Liver (tissue), 9 donors: Measurements from ENCODE around the gene CYTH3. TPM values are rescaled to one million over a fixed set of nuclear protein-coding genes. Genes with fewer than 3 reads are reported as not detected.

Experiments used
- DNase-seq: peaks from one replicate; pipeline ENCODE4 v3.0.0-alpha.2; 2017; ENCODE audit warnings: low spot score
- H3K27ac ChIP-seq, 2 donors: one replicate each; pipeline ENCODE4 v1.7.0; 2013; ENCODE audit warnings: inconsistent platforms in 2 of 2, low read length in 2 of 2, control low read depth in 1 of 2, low read depth in 1 of 2, mild to moderate bottlenecking in 1 of 2
- H3K27me3 ChIP-seq, 4 donors: one replicate each; pipeline versions ENCODE4 v1.6.1 to v1.7.0; 2013; ENCODE audit warnings: low read length in 3 of 4, inconsistent platforms in 1 of 4, mild to moderate bottlenecking in 1 of 4, moderate library complexity in 1 of 4; ENCODE audit not compliant: control insufficient read depth in 4 of 4, insufficient read depth in 4 of 4
- H3K36me3 ChIP-seq, 4 donors: one replicate each; pipeline versions ENCODE4 v1.6.1 to v1.7.0; 2013; ENCODE audit warnings: low read length in 3 of 4, mild to moderate bottlenecking in 3 of 4, low read depth in 1 of 4, moderate library complexity in 1 of 4; ENCODE audit not compliant: control insufficient read depth in 4 of 4, insufficient read depth in 3 of 4
- H3K4me1 ChIP-seq, 4 donors: one replicate each; pipeline versions ENCODE4 v1.6.1 to v1.7.0; 2013; ENCODE audit warnings: low read length in 3 of 4, mild to moderate bottlenecking in 3 of 4, moderate library complexity in 1 of 4; ENCODE audit not compliant: control insufficient read depth in 4 of 4, insufficient read depth in 4 of 4
- H3K4me3 ChIP-seq, 3 donors: one replicate each; pipeline versions ENCODE4 v1.6.1 to v1.7.0; 2013; ENCODE audit warnings: low read length in 3 of 3, control low read depth in 1 of 3, low read depth in 1 of 3, mild to moderate bottlenecking in 1 of 3
- H3K9ac ChIP-seq, 2 donors: one replicate each; pipeline ENCODE4 v1.7.0; 2013; ENCODE audit warnings: low read length in 2 of 2, mild to moderate bottlenecking in 2 of 2, moderate library complexity in 2 of 2, control low read depth in 1 of 2, low read depth in 1 of 2
- H3K9me3 ChIP-seq, 4 donors: one replicate each; pipeline versions ENCODE4 v1.6.1 to v1.7.0; 2013; ENCODE audit warnings: low read length in 3 of 4; ENCODE audit not compliant: control insufficient read depth in 4 of 4
- FOXA1 ChIP-seq: IDR thresholded peaks from 2 replicates; pipeline ENCODE4 v1.6.1; 2016; ENCODE audit warnings: antibody characterized with exemption
- FOXA2 ChIP-seq: IDR thresholded peaks from 2 replicates; pipeline ENCODE4 v1.6.1; 2016; ENCODE audit warnings: antibody characterized with exemption
- GABPA ChIP-seq, 2 donors: IDR thresholded peaks in 1 of 2; conservative IDR thresholded peaks in 1 of 2; 2 replicates each; pipeline ENCODE4 v1.6.1; 2016; ENCODE audit warnings: antibody characterized with exemption in 2 of 2, mild to moderate bottlenecking in 1 of 2, moderate library complexity in 1 of 2
- HNF4A ChIP-seq, 2 donors: conservative IDR thresholded peaks; 2 replicates each; pipeline ENCODE4 v1.6.1; 2016; ENCODE audit warnings: antibody characterized with exemption in 2 of 2, mild to moderate bottlenecking in 2 of 2
- HNF4G ChIP-seq: IDR thresholded peaks from 2 replicates; pipeline ENCODE4 v1.6.1; 2016; ENCODE audit warnings: antibody characterized with exemption
- RAD21 ChIP-seq, 2 donors: IDR thresholded peaks; 2 replicates each; pipeline ENCODE4 v1.6.1; 2016; ENCODE audit warnings: antibody characterized with exemption in 2 of 2, mild to moderate bottlenecking in 2 of 2
- RXRA ChIP-seq, 2 donors: IDR thresholded peaks; 2 replicates each; pipeline ENCODE4 v1.6.1; 2017 to 2018; ENCODE audit warnings: antibody characterized with exemption in 2 of 2, mild to moderate bottlenecking in 1 of 2
- SP1 ChIP-seq: IDR thresholded peaks from 2 replicates; pipeline ENCODE4 v1.6.1; 2018; ENCODE audit warnings: antibody characterized with exemption, mild to moderate bottlenecking
- TAF1 ChIP-seq: conservative IDR thresholded peaks from 2 replicates; pipeline ENCODE4 v1.6.1; 2016; ENCODE audit warnings: antibody characterized with exemption, mild to moderate bottlenecking
- YY1 ChIP-seq: IDR thresholded peaks from 2 replicates; pipeline ENCODE4 v1.6.1; 2016; ENCODE audit warnings: antibody characterized with exemption, mild to moderate bottlenecking
- WGBS: extraction: QIAGEN DNeasy Blood & Tissue Kit; methylation state at CpG from one replicate; pipeline ENCODE4 v1.1.7; 2013; 5-methylcytosine and 5-hydroxymethylcytosine counted together
- polyA plus RNA-seq, 2 donors: library from polyadenylated mRNA; stranded (reverse) in 1 of 2; unstranded in 1 of 2; fragments of 200-250 nt in 1 of 2; fragments of >200 nt in 1 of 2; fragmentation: Nextera tagmentation in 1 of 2; extraction: Ambion mirVana in 1 of 2; gene quantifications; one replicate each; pipeline versions ENCODE4 v1.2.1 to v1.2.3, GENCODE V29; 2013 to 2015
- total RNA-seq, 2 donors: library from RNA; depleted of rRNA; stranded (reverse); fragments of >200 nt; gene quantifications; one replicate each; pipeline ENCODE4 v1.2.3, GENCODE V29; 2014
- TF ChIP-seq, protein P1 (sequence below): IDR thresholded peaks from 2 replicates; pipeline ENCODE4 v1.6.1; 2016; ENCODE audit warnings: antibody characterized with exemption
- TF ChIP-seq, protein P2 (sequence below): IDR thresholded peaks from 2 replicates; pipeline ENCODE4 v1.6.1; 2016; ENCODE audit warnings: antibody characterized with exemption
- TF ChIP-seq, protein P3 (sequence below): fragments of 150-350 bp; IDR thresholded peaks from 2 replicates; pipeline ENCODE4 v1.5.1; 2017; ENCODE audit warnings: improper control_type of control experiment, low read depth, low read length; ENCODE audit not compliant: missing input control
- donor health status: healthy.
- donor health status: healthy.
- donor health status: healthy.
- donor health status: healthy.
- donor health status: healthy.

CYTH3 gene, protein sequence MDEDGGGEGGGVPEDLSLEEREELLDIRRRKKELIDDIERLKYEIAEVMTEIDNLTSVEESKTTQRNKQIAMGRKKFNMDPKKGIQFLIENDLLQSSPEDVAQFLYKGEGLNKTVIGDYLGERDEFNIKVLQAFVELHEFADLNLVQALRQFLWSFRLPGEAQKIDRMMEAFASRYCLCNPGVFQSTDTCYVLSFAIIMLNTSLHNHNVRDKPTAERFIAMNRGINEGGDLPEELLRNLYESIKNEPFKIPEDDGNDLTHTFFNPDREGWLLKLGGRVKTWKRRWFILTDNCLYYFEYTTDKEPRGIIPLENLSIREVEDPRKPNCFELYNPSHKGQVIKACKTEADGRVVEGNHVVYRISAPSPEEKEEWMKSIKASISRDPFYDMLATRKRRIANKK
- total RNA-seq = 1 to 10 TPM; 4.5 to 6.3 TPM
- 1 to 10 TPM; 1.1 to 2.9 TPM for polyA plus RNA-seq

DNA sequence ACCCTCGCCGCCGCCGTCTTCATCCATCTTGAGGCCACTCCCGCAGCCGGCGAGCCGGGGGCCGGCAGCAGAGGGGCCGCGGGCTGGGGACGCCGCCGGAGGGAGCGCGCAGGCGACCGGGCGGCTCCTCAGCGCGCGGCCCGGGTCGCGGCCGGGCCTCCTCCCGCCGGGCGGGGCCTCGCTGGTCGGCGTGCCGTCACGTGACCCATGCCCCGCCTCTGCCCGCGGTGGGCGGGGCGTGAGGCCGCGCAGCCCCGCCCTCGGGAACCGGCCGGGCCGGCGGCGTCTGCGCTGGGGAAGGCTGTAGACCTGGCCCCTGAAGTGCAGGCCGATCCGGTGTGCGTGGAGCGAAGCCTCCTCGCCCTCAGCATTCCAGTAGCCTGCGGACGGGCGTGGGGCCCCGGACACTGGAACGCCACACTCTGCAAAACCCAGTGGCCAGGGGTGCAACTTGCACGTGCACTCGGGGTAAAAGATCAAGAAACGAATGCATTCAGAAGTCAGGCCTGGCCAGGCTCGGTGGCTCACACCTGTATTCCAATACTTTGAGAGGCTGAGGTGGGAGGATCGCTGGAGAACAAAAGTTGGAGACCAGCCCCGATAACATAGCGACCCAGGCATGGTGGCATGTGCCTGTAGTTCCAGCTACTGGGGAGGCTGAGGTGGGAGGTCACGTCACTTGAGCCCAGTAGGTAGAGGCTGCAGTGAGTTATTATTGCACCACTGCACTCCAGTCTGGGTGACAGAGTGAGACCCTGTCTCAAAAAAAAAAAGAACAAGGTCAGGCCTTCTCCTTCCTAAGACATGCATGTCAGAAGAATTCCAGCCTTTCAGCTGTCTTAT is at the start of gene CYTH3:
Gene CYTH3, minus strand, starts transcription at position 144 of the 843 bp plus-strand sequence. Its CDS starts 117 bp downstream, at position 27.
- Histone ChIP-seq H3K9me3 (no peaks in the 10 kb centered on the region), H3K9ac (peak within 1 kb of the TSS in 1 of 2 donors; percentile 8), H3K4me3 (peak within 1 kb of the TSS; percentile 54 to 97 (median 65)), H3K36me3 (no peaks in the 10 kb centered on the region), H3K27ac (no peak within 1 kb of the TSS), H3K4me1 (peaks cover 5 to 27% (median 20%) of the 10 kb centered on the region in 4 donors), H3K27me3 (no peaks in the 10 kb centered on the region)
- no peak for TF ChIP-seq HNF4G
- TF ChIP-seq GABPA (IDR thresholded peaks at IDR 0.05 in 1 of 2, conservative IDR thresholded peaks at IDR 0.05 in 1 of 2) = no peak
- TF ChIP-seq, protein P1, sequence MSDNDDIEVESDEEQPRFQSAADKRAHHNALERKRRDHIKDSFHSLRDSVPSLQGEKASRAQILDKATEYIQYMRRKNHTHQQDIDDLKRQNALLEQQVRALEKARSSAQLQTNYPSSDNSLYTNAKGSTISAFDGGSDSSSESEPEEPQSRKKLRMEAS = no peak
- TF ChIP-seq FOXA2 = no peak
- no peak for TF ChIP-seq TAF1
- TF ChIP-seq FOXA1 = no peak
- no peak for TF ChIP-seq HNF4A (conservative IDR thresholded peaks at IDR 0.05)
- no peak for TF ChIP-seq SP1
- TF ChIP-seq, protein P2, sequence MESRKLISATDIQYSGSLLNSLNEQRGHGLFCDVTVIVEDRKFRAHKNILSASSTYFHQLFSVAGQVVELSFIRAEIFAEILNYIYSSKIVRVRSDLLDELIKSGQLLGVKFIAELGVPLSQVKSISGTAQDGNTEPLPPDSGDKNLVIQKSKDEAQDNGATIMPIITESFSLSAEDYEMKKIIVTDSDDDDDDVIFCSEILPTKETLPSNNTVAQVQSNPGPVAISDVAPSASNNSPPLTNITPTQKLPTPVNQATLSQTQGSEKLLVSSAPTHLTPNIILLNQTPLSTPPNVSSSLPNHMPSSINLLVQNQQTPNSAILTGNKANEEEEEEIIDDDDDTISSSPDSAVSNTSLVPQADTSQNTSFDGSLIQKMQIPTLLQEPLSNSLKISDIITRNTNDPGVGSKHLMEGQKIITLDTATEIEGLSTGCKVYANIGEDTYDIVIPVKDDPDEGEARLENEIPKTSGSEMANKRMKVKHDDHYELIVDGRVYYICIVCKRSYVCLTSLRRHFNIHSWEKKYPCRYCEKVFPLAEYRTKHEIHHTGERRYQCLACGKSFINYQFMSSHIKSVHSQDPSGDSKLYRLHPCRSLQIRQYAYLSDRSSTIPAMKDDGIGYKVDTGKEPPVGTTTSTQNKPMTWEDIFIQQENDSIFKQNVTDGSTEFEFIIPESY = no peak
- TF ChIP-seq, protein P3, sequence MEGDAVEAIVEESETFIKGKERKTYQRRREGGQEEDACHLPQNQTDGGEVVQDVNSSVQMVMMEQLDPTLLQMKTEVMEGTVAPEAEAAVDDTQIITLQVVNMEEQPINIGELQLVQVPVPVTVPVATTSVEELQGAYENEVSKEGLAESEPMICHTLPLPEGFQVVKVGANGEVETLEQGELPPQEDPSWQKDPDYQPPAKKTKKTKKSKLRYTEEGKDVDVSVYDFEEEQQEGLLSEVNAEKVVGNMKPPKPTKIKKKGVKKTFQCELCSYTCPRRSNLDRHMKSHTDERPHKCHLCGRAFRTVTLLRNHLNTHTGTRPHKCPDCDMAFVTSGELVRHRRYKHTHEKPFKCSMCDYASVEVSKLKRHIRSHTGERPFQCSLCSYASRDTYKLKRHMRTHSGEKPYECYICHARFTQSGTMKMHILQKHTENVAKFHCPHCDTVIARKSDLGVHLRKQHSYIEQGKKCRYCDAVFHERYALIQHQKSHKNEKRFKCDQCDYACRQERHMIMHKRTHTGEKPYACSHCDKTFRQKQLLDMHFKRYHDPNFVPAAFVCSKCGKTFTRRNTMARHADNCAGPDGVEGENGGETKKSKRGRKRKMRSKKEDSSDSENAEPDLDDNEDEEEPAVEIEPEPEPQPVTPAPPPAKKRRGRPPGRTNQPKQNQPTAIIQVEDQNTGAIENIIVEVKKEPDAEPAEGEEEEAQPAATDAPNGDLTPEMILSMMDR = no peak
- no peak for TF ChIP-seq RXRA (IDR thresholded peaks at IDR 0.05)
- no peak for TF ChIP-seq YY1
- TF ChIP-seq RAD21 (IDR thresholded peaks at IDR 0.05) = no peak
- peak; percentile 93 for DNase-seq
- 6% methylated on average over 67 of the region's 67 CpGs for WGBS

DNA sequence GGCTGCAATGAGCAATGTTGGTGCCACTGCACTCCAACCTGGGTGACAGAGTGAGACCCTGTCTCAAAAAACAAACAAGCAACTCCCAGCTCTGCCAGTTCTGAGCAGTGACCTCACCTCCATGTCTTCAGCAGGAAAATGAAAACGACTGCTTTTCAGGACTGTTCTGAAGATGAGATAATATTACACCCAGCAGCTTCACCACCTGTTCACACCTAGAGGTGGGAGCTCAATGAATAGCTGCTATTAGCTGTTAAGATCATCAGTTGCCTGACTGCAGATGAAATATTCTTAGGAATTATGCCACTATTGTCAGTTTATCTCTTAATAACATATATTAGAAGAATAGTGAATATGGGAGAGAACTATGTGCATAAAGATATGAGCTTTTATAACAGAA is 48.4 kb upstream of the CYTH3 start:
- Histone ChIP-seq H3K9ac (no peak overlapping the region), H3K27ac (no peak overlapping the region), H3K4me1 (no peaks in the 10 kb centered on the region), H3K9me3 (no peaks in the 10 kb centered on the region), H3K36me3 (no peaks in the 10 kb centered on the region), H3K4me3 (no peak overlapping the region), H3K27me3 (no peaks in the 10 kb centered on the region)
- WGBS = 38% methylated on average over 1 of the region's 1 CpG
- DNase-seq = no peak
- no peak for TF ChIP-seq RXRA (IDR thresholded peaks at IDR 0.05)
